K562 (cell line): ENCODE measurements around the gene CPLX3. TPM values are rescaled to one million over a fixed set of nuclear protein-coding genes. Genes with fewer than 3 reads are reported as not detected.

Source experiments
- ATAC-seq: fragments of 200-7000 bp; cut with Tn5 transposase; 3 replicates; pipeline ENCODE4 v1.9.1; 2020; ENCODE audit warnings: moderate library complexity
- BruUV-seq: library from RNA; stranded (reverse); fragments of 400-500 nt; replicated peaks from 2 replicates; lab custom pipeline; 2021; lab: Mats Ljungman, UMichigan
- CTCF ChIA-PET: fragments of 300-600 bp; formaldehyde crosslinking; extraction: SDS; loops from one replicate; lab custom pipeline; 2021; ENCODE audit warnings: low intra/inter-chr PET ratio; lab: Yijun Ruan, JAX
- POLR2A ChIA-PET: fragments of 300-600, 350-650 bp; sonication (Branson Sonifier 250); formaldehyde crosslinking; extraction: SDS; loops from one replicate; lab custom pipeline; 2021; ENCODE audit warnings: antibody characterized with exemption, inconsistent platforms; lab: Yijun Ruan, JAX
- DNase-seq, 4 experiments: peaks; one replicate each; pipeline versions ENCODE4 v3.0.0 to v3.0.0-alpha.2; 2011 to 2018; ENCODE audit warnings: low spot score in 3 of 4, mixed read lengths in 3 of 4; ENCODE audit errors: extremely low read depth in 1 of 4
- FAIRE-seq: peaks from 2 replicates; lab custom pipeline; 2011; peaks lifted over from hg19 to GRCh38; lab: Jason Lieb, UNC
- H2AFZ ChIP-seq: 2 replicates; pipeline ENCODE4 v1.6.0; 2011; ENCODE audit warnings: low read depth, low read length, control low read depth, inconsistent platforms
- H3K27ac ChIP-seq: fragments of 200-600 bp; 3 replicates; pipeline ENCODE4 v1.8.0; 2011; ENCODE audit warnings: low read depth, mild to moderate bottlenecking, control low read depth, inconsistent platforms, low read length, moderate library complexity, mixed read lengths; ENCODE audit errors: extremely low read depth
- H3K27me3 ChIP-seq, 2 experiments: fragments of 300-600 bp in 1 of 2; 2 replicates in 1 of 2; 3 replicates in 1 of 2; pipeline versions ENCODE4 v1.6.0 to v1.8.0; 2011; ENCODE audit warnings: inconsistent platforms in 2 of 2, low read length in 2 of 2, mild to moderate bottlenecking in 1 of 2, mixed read lengths in 1 of 2, moderate library complexity in 1 of 2; ENCODE audit not compliant: control insufficient read depth in 2 of 2, insufficient read depth in 2 of 2
- H3K36me3 ChIP-seq: fragments of 300-600 bp; 3 replicates; pipeline ENCODE4 v1.8.0; 2011; ENCODE audit warnings: mild to moderate bottlenecking, low read length, inconsistent platforms; ENCODE audit not compliant: control insufficient read depth, insufficient read depth
- H3K4me1 ChIP-seq, 2 experiments: fragments of 200-600 bp in 1 of 2; replicated peaks in 1 of 2; 2 replicates in 1 of 2; 3 replicates in 1 of 2; pipeline versions ENCODE4 v1.5.1 to v1.8.0; 2011; ENCODE audit warnings: inconsistent platforms in 2 of 2, low read length in 2 of 2, mild to moderate bottlenecking in 1 of 2, mixed read lengths in 1 of 2, moderate library complexity in 1 of 2; ENCODE audit not compliant: control insufficient read depth in 2 of 2, insufficient read depth in 2 of 2
- H3K4me2 ChIP-seq: 2 replicates; pipeline ENCODE4 v1.6.1; 2011; ENCODE audit warnings: low read length, control low read depth, inconsistent platforms, mixed read lengths; ENCODE audit not compliant: insufficient read depth
- H3K4me3 ChIP-seq: fragments of 200-600 bp; sonication (generic), shearing (Covaris generic); 2 replicates; pipeline ENCODE4 v1.5.1; 2016; ENCODE audit warnings: control low read depth, inconsistent platforms
- H3K79me2 ChIP-seq: fragments of 200-600 bp; 3 replicates; pipeline ENCODE4 v1.8.0; 2011; ENCODE audit warnings: low read length, inconsistent platforms; ENCODE audit not compliant: control insufficient read depth, insufficient read depth
- H3K9ac ChIP-seq, 2 experiments: 2 replicates each; pipeline versions ENCODE4 v1.6.0 to v1.6.1; 2011; ENCODE audit warnings: low read depth in 2 of 2, low read length in 2 of 2, control low read depth in 1 of 2, inconsistent platforms in 1 of 2, mild to moderate bottlenecking in 1 of 2, mixed read lengths in 1 of 2; ENCODE audit not compliant: insufficient read depth in 1 of 2
- H3K9me1 ChIP-seq: one replicate; pipeline ENCODE4 v1.6.0; 2011; ENCODE audit warnings: inconsistent platforms, mild to moderate bottlenecking, low read length, moderate library complexity; ENCODE audit not compliant: control insufficient read depth, insufficient read depth
- H3K9me3 ChIP-seq: replicated peaks from 2 replicates; pipeline ENCODE4 v1.5.1; 2011; ENCODE audit warnings: low read depth, low read length, inconsistent platforms; ENCODE audit not compliant: control insufficient read depth, insufficient read depth
- H4K20me1 ChIP-seq: replicated peaks from 2 replicates; pipeline ENCODE4 v1.6.1; 2011; ENCODE audit warnings: low read length, inconsistent platforms, mixed read lengths; ENCODE audit not compliant: control insufficient read depth, insufficient read depth
- CAMTA2 ChIP-seq: fragments of 250-450 bp; sonication (Bioruptor Pico); conservative IDR thresholded peaks from 2 replicates; pipeline ENCODE4 v1.5.1; 2022
- EGR1 ChIP-seq: fragments of 450-650 bp; conservative IDR thresholded peaks from 2 replicates; pipeline ENCODE4 v1.6.1; 2017; ENCODE audit warnings: mild to moderate bottlenecking
- ESRRB ChIP-seq: fragments of 250-450 bp; sonication (Bioruptor Pico); IDR thresholded peaks from 2 replicates; pipeline ENCODE4 v1.5.0; 2020; ENCODE audit warnings: mild to moderate bottlenecking, moderate library complexity, borderline replicate concordance
- EZH2 ChIP-seq: IDR thresholded peaks from 2 replicates; pipeline ENCODE4 v1.6.1; 2012; ENCODE audit warnings: low read depth, mild to moderate bottlenecking, inconsistent platforms, low read length, borderline replicate concordance
- FIP1L1 ChIP-seq: fragments of 200-400 bp; formaldehyde crosslinking; IDR thresholded peaks from 2 replicates; pipeline ENCODE4 v1.6.1; 2018; ENCODE audit warnings: mild to moderate bottlenecking, low read depth, low read length; ENCODE audit not compliant: poor library complexity, severe bottlenecking
- LCOR ChIP-seq: sonication (generic); formaldehyde crosslinking; IDR thresholded peaks from 2 replicates; pipeline ENCODE4 v1.8.0; 2022; ENCODE audit warnings: mild to moderate bottlenecking, missing genetic modification reagents
- NFATC3 ChIP-seq: fragments of 450-650 bp; IDR thresholded peaks from 2 replicates; pipeline ENCODE4 v1.6.1; 2017; ENCODE audit warnings: mild to moderate bottlenecking
- POLR3G ChIP-seq: IDR thresholded peaks from 2 replicates; pipeline ENCODE4 v1.6.1; 2011; ENCODE audit not compliant: insufficient read length, insufficient replicate concordance; ENCODE audit errors: extremely low read depth
- TEAD4 ChIP-seq, 2 experiments: sonication (generic) in 1 of 2; formaldehyde crosslinking in 1 of 2; IDR thresholded peaks; 2 replicates each; pipeline versions ENCODE4 v1.6.1 to v1.8.0; 2012 to 2022; ENCODE audit warnings: borderline replicate concordance in 1 of 2, inconsistent platforms in 1 of 2, low read length in 1 of 2, mild to moderate bottlenecking in 1 of 2, missing genetic modification reagents in 1 of 2
- ZBTB26 ChIP-seq: fragments of 450-650 bp; formaldehyde crosslinking; IDR thresholded peaks from 2 replicates; pipeline ENCODE4 v1.4.0; 2022; ENCODE audit warnings: missing genetic modification characterization
- ZNF778 ChIP-seq: fragments of 450-650 bp; formaldehyde crosslinking; IDR thresholded peaks from 2 replicates; pipeline ENCODE4 v1.4.0; 2020; ENCODE audit warnings: mild to moderate bottlenecking, moderate library complexity
- WGBS: fragments of 100-300 bp; shearing (Covaris generic); methylation state at CpG from one replicate; pipeline ENCODE4 v1.1.6; 2016; ENCODE audit warnings: low coverage, mixed read lengths; ENCODE audit not compliant: insufficient coverage; ENCODE audit errors: missing lambda C conversion rate; 5-methylcytosine and 5-hydroxymethylcytosine counted together
- in situ Hi-C: fragments of 300-500 bp; cut with MboI; formaldehyde crosslinking; loops from 4 replicates; pipeline ENCODE4 v1.15.0; 2018; ENCODE audit warnings: inconsistent platforms, mixed read lengths
- intact Hi-C: fragments of 100-400 bp; cut with micrococcal nuclease; formaldehyde crosslinking; loops from 2 replicates; pipeline ENCODE4 v1.14.2; 2022
- polyA plus RNA-seq, 8 experiments: library from polyadenylated mRNA; depleted of rRNA in 4 of 8; stranded (reverse) in 5 of 8; unstranded in 3 of 8; fragments of >200 nt; fragmentation: Nextera tagmentation in 2 of 8; fragmentation: Illumina TruSeq in 1 of 8; extraction: Ambion mirVana in 2 of 8; extraction: Trizol in 1 of 8; gene quantifications; 2 replicates each; pipeline versions ENCODE4 v1.2.1 to v1.2.3, GENCODE V29; 2011 to 2014; ENCODE audit warnings: inconsistent platforms in 1 of 8, missing spikeins in 1 of 8
- total RNA-seq, 7 experiments: library from RNA; depleted of rRNA in 6 of 7; stranded (reverse); fragments of >200 nt in 6 of 7; fragmentation: Illumina TruSeq in 2 of 7; extraction: Trizol in 2 of 7; gene quantifications; 2 replicates each; pipeline versions ENCODE4 v1.2.1 to v1.2.3, GENCODE V29; 2011 to 2021; ENCODE audit warnings: low replicate concordance in 1 of 7
- TF ChIP-seq, protein P1 (sequence below): fragments of 200-800 bp; sonication (Bioruptor generic); IDR thresholded peaks from 2 replicates; pipeline ENCODE4 v1.6.1; 2016; ENCODE audit warnings: missing genetic modification characterization, missing compliant biosample characterization

The CPLX3 gene
- total and polyA plus RNA-seq, 9 of the 15 experiments (the other 6 are each of a cell fraction or from before 2014, with no cell fraction given) = not detected

- H4K20me1 ChIP-seq = no peaks in the 10 kb centered on the region
- peaks cover 0 to 6% of the 10 kb centered on the region in 2 experiments; a peak in 2 of 5 replicates for H3K4me1 ChIP-seq
- H3K27ac ChIP-seq = no peak overlapping the region
- no peak overlapping the region for H2AFZ ChIP-seq
- WGBS = 49% methylated on average over 4 of the region's 4 CpGs
- intact Hi-C loops (no loop called here), in situ Hi-C loops (no loop called here)
- DNase-seq (no peak), FAIRE-seq (no peak), ATAC-seq (no peak)
- H3K9me3 ChIP-seq = peaks cover 6% of the 10 kb centered on the region; the same call in 1 of the 2 replicates
- H3K9ac ChIP-seq = no peak overlapping the region
- H3K79me2 ChIP-seq = no peaks in the 10 kb centered on the region
- no peaks in the 10 kb centered on the region for H3K36me3 ChIP-seq
- no peaks in the 10 kb centered on the region for H3K9me1 ChIP-seq
- ChIA-PET POLR2A (interaction anchor here (0.6 kb wide), 1 partner anchor 11 kb away, joined by 3 read pairs; no protein-coding TSS in a partner anchor), CTCF (no interaction called here)
- no TSS peak for BruUV-seq
- H3K4me3 ChIP-seq = no peak overlapping the region
- no peak overlapping the region for H3K4me2 ChIP-seq
- H3K27me3 ChIP-seq = no peaks in the 10 kb centered on the region
- TF ChIP-seq POLR3G (no peak), EZH2 (no peak), LCOR (CRISPR knock-in tag) (no peak), EGR1 (no peak), CAMTA2 (CRISPR knock-in tag) (no peak), ZNF778 (CRISPR knock-in tag) (no peak), FIP1L1 (no peak), ESRRB (CRISPR knock-in tag) (no peak), TEAD4 (IDR thresholded peaks at IDR 0.05; ENCODE audit: low read length) (no peak), TEAD4 (CRISPR knock-in tag; IDR thresholded peaks at IDR 0.05; ENCODE audit: borderline replicate concordance) (no peak), ZBTB26 (CRISPR knock-in tag) (no peak), NFATC3 (no peak)
- TF ChIP-seq, protein P1, sequence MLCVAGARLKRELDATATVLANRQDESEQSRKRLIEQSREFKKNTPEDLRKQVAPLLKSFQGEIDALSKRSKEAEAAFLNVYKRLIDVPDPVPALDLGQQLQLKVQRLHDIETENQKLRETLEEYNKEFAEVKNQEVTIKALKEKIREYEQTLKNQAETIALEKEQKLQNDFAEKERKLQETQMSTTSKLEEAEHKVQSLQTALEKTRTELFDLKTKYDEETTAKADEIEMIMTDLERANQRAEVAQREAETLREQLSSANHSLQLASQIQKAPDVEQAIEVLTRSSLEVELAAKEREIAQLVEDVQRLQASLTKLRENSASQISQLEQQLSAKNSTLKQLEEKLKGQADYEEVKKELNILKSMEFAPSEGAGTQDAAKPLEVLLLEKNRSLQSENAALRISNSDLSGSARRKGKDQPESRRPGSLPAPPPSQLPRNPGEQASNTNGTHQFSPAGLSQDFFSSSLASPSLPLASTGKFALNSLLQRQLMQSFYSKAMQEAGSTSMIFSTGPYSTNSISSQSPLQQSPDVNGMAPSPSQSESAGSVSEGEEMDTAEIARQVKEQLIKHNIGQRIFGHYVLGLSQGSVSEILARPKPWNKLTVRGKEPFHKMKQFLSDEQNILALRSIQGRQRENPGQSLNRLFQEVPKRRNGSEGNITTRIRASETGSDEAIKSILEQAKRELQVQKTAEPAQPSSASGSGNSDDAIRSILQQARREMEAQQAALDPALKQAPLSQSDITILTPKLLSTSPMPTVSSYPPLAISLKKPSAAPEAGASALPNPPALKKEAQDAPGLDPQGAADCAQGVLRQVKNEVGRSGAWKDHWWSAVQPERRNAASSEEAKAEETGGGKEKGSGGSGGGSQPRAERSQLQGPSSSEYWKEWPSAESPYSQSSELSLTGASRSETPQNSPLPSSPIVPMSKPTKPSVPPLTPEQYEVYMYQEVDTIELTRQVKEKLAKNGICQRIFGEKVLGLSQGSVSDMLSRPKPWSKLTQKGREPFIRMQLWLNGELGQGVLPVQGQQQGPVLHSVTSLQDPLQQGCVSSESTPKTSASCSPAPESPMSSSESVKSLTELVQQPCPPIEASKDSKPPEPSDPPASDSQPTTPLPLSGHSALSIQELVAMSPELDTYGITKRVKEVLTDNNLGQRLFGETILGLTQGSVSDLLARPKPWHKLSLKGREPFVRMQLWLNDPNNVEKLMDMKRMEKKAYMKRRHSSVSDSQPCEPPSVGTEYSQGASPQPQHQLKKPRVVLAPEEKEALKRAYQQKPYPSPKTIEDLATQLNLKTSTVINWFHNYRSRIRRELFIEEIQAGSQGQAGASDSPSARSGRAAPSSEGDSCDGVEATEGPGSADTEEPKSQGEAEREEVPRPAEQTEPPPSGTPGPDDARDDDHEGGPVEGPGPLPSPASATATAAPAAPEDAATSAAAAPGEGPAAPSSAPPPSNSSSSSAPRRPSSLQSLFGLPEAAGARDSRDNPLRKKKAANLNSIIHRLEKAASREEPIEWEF (CRISPR knock-in tag) = no peak
Measured at GRCh38 chr15:74878273-74878672, 51.8 kb downstream of the CPLX3 start.
